ENCODE measurements around the gene PIK3C2A. TPM values are rescaled to one million over a fixed set of nuclear protein-coding genes. Genes with fewer than 3 reads are reported as not detected.

PIK3C2A gene
- 99.3 and 128 TPM in 2 replicates for total RNA-seq

DNA sequence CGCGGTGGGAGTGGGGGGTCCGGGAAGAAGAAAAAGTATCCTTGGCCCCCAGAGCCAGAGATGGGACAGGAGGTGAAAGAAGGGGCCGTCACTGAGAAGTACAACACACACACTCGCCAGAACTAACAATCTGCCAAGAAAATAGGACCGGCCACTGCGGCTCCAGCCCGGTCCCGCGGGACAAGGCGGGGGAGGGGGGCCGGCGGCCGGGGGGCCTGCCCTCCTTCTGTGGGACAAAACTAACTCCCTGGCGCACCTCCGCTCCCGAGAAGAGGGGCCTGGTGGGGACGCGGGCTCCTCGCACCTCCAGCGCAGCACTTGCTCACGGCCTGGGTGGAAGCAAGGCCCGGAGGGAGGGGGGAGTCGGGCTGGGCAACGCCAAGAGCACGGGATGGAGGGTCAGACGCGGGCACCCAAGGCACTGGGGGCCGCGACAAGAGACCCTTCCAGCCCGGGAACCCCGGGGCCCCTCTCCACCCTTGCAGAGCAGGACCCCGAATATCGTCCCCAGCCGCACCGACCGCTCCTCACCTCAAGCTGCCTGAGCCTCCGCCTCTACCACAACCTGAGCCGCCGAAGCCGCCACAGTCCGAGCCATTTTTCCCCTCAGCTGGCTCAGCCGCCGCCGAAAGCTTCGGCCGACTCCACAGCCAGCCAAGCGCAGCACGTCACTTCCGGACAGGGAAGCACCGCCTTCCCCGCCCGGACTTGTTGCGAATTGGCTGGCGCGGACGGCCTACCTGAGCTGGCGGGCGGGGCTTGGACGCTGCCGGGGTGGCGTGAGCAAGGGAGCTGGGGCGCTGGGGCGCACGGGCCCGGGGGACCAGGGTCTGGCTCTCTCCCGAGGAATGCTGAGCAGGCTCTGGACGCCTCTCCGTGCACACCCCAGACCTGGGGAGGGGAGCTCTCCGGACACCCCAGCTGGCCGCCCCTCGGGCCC is at the start of gene PIK3C2A:
TSS of gene PIK3C2A (minus strand) at position 670 of the 940 bp plus-strand sequence. CDS start 38,245 bp downstream, outside the sequence.

Other genes starting within 250 kb of the PIK3C2A start
- 1.6 and 2.1 TPM in 2 replicates for gene PLEKHA7, start 193.6 kb downstream of the PIK3C2A start, total RNA-seq
- 820 and 972 TPM in 2 replicates for gene RPS13, start 130.3 kb downstream of the PIK3C2A start, total RNA-seq
- 51.6 and 66.6 TPM in 2 replicates for gene NUCB2, start 68.8 kb upstream of the PIK3C2A start, total RNA-seq
- 8.5 and 12.3 TPM in 2 replicates for gene NCR3LG1, start 143.8 kb upstream of the PIK3C2A start, total RNA-seq
- 0.19 TPM in 1 of 2 replicates, not detected in the other for gene KCNJ11, start 180.7 kb upstream of the PIK3C2A start, total RNA-seq

All from vein endothelial cell (primary cell).